Parathyroid adenoma (tissue), 2 donors: ENCODE measurements around the gene FSTL5.

Source experiments
- H2AFZ ChIP-seq: fragments of 300-600 bp; sonication (generic); one replicate; pipeline ENCODE4 v1.7.0; 2017; ENCODE audit warnings: antibody characterized with exemption, mild to moderate bottlenecking
- H3K27ac ChIP-seq: fragments of 300-600 bp; sonication (generic); one replicate; pipeline ENCODE4 v1.7.0; 2017
- H3K27me3 ChIP-seq: fragments of 300-600 bp; sonication (generic); one replicate; pipeline ENCODE4 v1.7.0; 2017; ENCODE audit warnings: low read length; ENCODE audit not compliant: control insufficient read depth, insufficient read depth
- H3K36me3 ChIP-seq: fragments of 300-600 bp; sonication (generic); one replicate; pipeline ENCODE4 v1.7.0; 2017; ENCODE audit warnings: low read length; ENCODE audit not compliant: control insufficient read depth, insufficient read depth
- H3K4me1 ChIP-seq: fragments of 300-600 bp; sonication (generic); one replicate; pipeline ENCODE4 v1.7.0; 2017; ENCODE audit warnings: control low read depth
- H3K4me2 ChIP-seq: fragments of 300-600 bp; sonication (generic); one replicate; pipeline ENCODE4 v1.7.0; 2017; ENCODE audit warnings: low read length
- H3K4me3 ChIP-seq: fragments of 300-600 bp; sonication (generic); one replicate; pipeline ENCODE4 v1.7.0; 2017; ENCODE audit warnings: low read depth, low read length
- H3K79me2 ChIP-seq: fragments of 300-600 bp; sonication (generic); one replicate; pipeline ENCODE4 v1.7.0; 2017; ENCODE audit warnings: control low read depth
- H3K9ac ChIP-seq: fragments of 300-600 bp; sonication (generic); one replicate; pipeline ENCODE4 v1.7.0; 2017; ENCODE audit warnings: mild to moderate bottlenecking
- H3K9me3 ChIP-seq: fragments of 300-600 bp; sonication (generic); one replicate; pipeline ENCODE4 v1.7.0; 2017; ENCODE audit warnings: low read length; ENCODE audit not compliant: control insufficient read depth
- TF ChIP-seq, protein P1 (sequence below): fragments of 300-600 bp; sonication (generic); IDR thresholded peaks from one replicate; pipeline ENCODE4 v1.7.0; 2017; ENCODE audit warnings: antibody characterized with exemption, mild to moderate bottlenecking
- donor health status: primary hyperparathyroidism.

The FSTL5 gene

DNA sequence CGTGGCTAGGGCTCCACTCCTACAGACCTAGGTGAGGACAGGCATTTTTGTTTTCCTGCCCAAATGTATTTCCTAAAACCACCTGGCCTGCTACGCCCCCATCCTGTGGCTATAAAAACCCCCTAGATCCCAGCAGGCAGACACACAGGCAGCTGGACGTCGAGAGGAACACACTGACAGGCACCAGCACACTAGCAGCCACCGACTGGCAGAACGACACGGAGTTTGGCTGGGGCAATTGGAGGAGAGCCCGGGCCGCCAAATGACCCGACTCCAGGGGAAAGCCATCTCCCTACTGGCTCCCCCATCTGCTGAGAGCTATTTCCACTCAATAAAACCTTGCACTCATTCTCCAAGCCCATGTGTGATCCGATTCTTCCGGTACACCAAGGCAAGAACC lies 516.0 kb downstream of the FSTL5 start:
- no peak overlapping the region for H3K4me2 ChIP-seq
- no peaks in the 10 kb centered on the region for H3K4me1 ChIP-seq
- H3K27me3 ChIP-seq: no peaks in the 10 kb centered on the region
- no peak overlapping the region for H2AFZ ChIP-seq
- no peaks in the 10 kb centered on the region for H3K9me3 ChIP-seq
- no peak overlapping the region for H3K4me3 ChIP-seq
- no peaks in the 10 kb centered on the region for H3K79me2 ChIP-seq
- TF ChIP-seq, protein P1, sequence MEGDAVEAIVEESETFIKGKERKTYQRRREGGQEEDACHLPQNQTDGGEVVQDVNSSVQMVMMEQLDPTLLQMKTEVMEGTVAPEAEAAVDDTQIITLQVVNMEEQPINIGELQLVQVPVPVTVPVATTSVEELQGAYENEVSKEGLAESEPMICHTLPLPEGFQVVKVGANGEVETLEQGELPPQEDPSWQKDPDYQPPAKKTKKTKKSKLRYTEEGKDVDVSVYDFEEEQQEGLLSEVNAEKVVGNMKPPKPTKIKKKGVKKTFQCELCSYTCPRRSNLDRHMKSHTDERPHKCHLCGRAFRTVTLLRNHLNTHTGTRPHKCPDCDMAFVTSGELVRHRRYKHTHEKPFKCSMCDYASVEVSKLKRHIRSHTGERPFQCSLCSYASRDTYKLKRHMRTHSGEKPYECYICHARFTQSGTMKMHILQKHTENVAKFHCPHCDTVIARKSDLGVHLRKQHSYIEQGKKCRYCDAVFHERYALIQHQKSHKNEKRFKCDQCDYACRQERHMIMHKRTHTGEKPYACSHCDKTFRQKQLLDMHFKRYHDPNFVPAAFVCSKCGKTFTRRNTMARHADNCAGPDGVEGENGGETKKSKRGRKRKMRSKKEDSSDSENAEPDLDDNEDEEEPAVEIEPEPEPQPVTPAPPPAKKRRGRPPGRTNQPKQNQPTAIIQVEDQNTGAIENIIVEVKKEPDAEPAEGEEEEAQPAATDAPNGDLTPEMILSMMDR: no peak
- H3K36me3 ChIP-seq: no peaks in the 10 kb centered on the region
- H3K9ac ChIP-seq: no peak overlapping the region
- H3K27ac ChIP-seq: no peak overlapping the region

DNA sequence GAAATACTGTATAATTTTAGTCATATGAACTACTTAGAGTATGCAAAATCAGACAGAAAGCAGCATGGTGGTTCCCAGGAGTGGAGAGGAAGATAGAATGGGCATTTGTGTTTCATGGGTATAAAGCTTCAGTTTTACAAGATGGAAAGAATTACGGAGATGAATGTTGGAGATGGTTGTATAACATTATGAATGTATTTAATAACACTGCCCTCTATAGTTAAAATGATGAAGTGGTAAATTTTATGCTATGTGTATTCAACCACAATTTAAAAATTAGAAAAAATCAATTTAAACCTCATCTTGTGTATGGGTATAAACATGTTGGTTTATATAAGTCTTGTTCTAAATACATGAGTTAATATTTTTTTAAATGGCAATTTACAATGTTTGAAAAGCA lies 521.1 kb downstream of the FSTL5 start:
- no peaks in the 10 kb centered on the region for H3K27me3 ChIP-seq
- no peaks in the 10 kb centered on the region for H3K9me3 ChIP-seq
- no peaks in the 10 kb centered on the region for H3K4me1 ChIP-seq
- TF ChIP-seq, protein P1: no peak
- H3K27ac ChIP-seq: no peak overlapping the region
- H3K4me3 ChIP-seq: no peak overlapping the region
- H3K4me2 ChIP-seq: no peak overlapping the region
- no peak overlapping the region for H2AFZ ChIP-seq
- no peaks in the 10 kb centered on the region for H3K36me3 ChIP-seq
- no peak overlapping the region for H3K9ac ChIP-seq
- H3K79me2 ChIP-seq: no peaks in the 10 kb centered on the region

DNA sequence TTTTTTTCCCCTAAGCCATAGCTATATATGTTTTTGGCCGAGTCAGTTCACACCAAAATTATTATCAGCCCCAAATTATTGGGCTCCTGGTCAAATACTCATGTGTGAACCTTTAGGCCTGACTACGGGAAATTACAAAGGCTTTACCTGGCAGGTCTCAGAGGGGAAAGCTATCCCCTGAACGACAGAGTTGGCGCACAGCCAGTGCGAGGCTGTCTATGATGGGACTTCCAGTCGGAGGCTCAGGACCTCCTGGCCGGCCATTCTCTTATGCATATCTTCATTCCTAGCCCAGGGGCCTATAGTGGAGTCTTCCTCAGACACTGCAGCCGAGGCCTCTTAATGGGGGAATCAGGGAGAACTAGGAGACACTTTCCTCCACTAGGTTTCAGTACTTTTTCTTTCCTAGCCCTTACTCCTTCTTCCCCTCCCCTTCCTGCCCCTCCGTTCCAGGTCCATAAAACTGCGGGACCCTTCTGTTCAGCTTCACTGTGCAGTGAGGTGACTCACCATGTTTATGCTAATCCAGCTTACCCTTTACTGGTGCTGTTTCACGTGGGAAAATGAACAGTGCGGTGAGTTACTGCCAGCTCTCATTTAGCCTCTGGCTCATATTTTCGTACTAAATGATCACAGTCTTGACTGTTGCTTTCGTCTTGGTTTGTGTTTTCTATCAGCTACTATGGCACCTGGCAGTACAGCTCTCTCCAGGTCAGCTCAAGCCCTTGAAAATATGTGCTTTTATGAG lies 533.9 kb downstream of the FSTL5 start:
- Histone ChIP-seq H3K4me1 (no peaks in the 10 kb centered on the region), H3K4me3 (no peak overlapping the region), H3K4me2 (no peak overlapping the region), H3K27ac (no peak overlapping the region), H3K79me2 (no peaks in the 10 kb centered on the region), H3K36me3 (no peaks in the 10 kb centered on the region), H3K9ac (no peak overlapping the region), H3K9me3 (no peaks in the 10 kb centered on the region), H2AFZ (no peak overlapping the region), H3K27me3 (no peaks in the 10 kb centered on the region)
- TF ChIP-seq, protein P1: no peak

DNA sequence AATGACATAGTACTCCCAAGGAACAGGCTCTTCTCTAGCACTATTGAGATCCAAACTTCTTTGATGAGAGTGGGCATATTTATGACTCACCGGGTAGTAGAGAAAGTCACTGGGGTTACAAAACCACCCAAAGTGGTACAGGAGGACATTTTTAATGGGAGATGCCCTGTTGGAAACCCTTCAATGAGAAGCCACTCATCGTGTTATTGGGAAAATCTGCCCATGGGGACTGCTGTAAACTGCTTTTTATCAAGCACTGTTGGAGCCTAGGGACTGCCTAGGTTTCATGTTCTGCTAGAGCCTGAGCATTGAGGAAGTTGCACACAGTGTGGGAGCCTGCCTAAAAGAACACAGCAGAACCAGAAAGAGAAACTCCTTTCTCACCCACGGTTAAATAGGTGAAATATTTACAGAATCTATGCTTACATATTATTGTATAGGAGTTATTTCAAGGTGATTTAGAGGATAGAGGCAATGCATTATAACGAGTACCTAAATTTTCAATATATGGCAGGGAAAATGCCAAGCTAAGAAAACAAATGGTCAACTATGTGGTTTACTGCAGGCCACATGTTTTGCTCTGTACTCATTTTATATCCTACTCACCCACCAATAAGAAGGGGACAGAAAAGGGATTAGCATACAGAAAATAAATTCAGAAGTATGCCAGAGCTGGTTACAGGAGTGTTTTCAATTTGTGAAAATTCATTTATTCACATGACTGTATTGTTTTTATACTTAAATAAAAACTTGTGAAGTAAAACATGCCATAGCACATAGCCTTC lies 559.1 kb downstream of the FSTL5 start:
- Histone ChIP-seq H3K27me3 (no peaks in the 10 kb centered on the region), H3K36me3 (no peaks in the 10 kb centered on the region), H3K4me3 (no peak overlapping the region), H3K27ac (no peak overlapping the region), H3K4me2 (no peak overlapping the region), H3K9me3 (no peaks in the 10 kb centered on the region), H3K9ac (no peak overlapping the region), H3K4me1 (no peaks in the 10 kb centered on the region), H2AFZ (no peak overlapping the region), H3K79me2 (no peaks in the 10 kb centered on the region)
- TF ChIP-seq, protein P1: no peak
